GM10266 (cell line): ENCODE data around the gene DSG4.

ENCODE experiments used
- DNase-seq: peaks from one replicate; pipeline ENCODE4 v3.0.0; 2012; ENCODE audit errors: extremely low spot score
- TF ChIP-seq, protein P1 (sequence below): IDR thresholded peaks from 2 replicates; pipeline ENCODE4 v1.5.1; 2012; ENCODE audit warnings: mild to moderate bottlenecking, low read depth; ENCODE audit not compliant: control insufficient read depth, insufficient read depth; ENCODE audit errors: missing control alignments

DSG4 gene

DNA sequence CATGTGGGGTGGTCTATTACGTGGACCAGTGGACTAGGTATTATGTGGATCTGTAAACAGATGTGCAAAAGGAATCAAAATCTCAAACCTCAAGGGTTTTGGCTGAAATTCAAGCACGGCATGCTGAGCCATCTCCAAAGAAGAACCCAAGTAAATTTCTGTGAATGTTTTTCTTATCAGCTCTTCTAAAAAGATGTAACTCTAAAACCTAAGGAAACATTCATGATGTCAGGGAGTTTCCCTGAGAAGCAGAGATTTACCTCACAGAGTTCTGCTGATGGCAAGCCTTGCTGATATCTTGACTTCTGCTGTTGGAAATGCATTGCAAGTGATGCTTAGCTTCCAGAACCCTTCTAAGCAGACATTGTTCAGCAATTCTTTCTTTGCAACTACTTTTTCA lies 21.6 kb downstream of the DSG4 start:
- no peak for DNase-seq
- TF ChIP-seq, protein P1, sequence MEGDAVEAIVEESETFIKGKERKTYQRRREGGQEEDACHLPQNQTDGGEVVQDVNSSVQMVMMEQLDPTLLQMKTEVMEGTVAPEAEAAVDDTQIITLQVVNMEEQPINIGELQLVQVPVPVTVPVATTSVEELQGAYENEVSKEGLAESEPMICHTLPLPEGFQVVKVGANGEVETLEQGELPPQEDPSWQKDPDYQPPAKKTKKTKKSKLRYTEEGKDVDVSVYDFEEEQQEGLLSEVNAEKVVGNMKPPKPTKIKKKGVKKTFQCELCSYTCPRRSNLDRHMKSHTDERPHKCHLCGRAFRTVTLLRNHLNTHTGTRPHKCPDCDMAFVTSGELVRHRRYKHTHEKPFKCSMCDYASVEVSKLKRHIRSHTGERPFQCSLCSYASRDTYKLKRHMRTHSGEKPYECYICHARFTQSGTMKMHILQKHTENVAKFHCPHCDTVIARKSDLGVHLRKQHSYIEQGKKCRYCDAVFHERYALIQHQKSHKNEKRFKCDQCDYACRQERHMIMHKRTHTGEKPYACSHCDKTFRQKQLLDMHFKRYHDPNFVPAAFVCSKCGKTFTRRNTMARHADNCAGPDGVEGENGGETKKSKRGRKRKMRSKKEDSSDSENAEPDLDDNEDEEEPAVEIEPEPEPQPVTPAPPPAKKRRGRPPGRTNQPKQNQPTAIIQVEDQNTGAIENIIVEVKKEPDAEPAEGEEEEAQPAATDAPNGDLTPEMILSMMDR, result no peak

DNA sequence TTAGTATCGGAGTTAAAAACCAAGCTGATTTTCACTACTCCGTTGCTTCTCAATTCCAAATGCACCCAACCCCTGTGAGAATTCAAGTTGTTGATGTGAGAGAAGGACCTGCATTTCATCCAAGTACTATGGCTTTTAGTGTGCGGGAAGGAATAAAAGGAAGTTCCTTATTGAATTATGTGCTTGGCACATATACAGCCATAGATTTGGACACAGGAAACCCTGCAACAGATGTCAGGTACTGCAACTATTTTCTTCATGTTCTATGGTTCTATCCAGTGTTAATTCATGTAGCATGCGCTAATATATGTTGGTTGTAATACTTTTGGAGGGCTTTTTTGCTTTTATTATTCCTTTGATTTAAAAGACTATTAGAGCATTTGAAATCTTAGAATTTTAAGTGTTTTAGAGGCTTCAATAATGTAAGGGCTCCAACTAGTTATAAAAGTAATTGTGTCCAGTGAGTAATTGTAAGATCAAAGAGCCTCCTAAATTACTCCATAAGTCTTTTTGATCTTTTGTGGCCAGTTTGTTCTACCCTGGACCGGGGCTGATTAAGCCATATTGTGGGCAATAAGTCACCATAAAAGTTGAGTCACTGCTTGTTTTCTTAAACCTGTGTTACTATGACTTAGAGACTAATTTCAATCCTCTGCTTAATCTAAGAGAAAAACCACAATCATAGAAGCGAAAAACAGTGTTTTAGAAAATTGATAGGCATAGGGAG lies 22.9 kb downstream of the DSG4 start:
- TF ChIP-seq, protein P1, result no peak
- no peak for DNase-seq

DNA sequence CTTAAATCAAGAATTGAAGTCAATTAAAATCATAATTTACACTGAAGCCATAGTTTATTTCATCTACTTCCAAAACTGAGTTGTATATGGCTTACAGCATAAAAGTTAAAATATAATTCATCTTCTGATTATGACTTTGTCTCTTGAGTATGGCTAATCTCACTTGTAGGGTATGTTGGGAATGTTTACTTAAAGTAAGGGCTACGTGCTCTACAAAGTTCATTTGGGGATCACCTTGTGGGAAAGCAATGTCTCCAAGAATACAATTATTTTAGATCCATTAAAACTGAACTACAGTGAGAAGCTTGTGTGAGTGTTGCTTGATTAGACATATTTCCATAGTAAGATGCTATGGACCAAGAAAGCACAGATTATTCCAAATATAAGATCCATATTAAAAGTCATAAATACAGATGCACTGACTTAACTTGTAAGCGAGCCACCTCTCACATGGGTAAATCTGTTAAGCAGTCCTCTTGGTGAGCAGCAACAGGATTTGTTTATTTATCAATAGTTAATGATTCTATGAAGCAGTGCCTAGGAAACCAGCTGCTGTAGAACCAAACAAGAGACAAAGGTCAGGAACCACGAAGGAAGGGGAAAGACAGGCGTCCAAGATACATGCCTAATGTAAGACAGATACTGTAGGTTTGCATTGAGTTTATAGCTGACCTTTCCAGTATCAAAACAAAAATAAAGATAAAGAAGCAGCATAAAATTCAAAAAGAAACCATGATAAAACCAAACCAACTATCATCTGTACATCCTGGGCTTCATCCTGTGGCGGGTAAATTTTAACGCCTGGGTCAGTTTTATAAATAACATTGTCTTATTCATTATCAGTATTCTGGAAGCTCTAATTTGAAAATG lies 24.8 kb downstream of the DSG4 start:
- TF ChIP-seq, protein P1, result no peak
- DNase-seq, result no peak

DNA sequence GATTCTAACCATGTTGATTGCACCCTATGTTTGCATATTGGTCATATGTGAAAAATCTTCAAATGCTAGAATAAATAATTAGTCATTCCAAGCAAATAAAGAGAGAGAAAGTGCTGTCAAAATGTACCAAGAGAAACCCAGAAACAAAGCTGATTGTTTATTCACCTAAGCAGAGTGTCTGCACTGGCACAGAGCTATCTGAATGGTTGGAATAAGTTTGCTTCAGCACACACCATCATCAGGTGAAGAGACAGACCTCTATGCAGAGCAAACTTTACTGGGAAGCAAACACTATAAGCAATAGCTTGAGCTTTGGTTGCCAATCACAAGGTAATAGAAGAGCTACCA lies 25.4 kb downstream of the DSG4 start:
- TF ChIP-seq, protein P1, result no peak
- DNase-seq, result no peak

DNA sequence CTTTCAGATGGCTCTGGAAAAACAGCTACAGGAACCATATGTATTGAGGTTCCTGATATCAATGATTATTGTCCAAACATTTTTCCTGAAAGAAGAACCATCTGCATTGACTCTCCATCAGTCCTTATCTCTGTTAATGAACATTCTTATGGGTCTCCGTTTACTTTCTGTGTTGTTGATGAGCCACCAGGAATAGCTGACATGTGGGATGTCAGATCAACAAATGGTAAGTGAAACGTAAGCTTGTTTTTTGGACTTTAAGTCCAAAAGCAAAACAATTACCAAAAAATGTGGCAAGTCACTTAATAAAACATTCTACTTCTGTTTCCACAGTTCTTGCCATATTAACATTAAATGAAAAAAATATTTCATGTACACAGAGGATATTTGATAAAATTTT lies 26.8 kb downstream of the DSG4 start:
- TF ChIP-seq, protein P1, result no peak
- DNase-seq, result no peak

DNA sequence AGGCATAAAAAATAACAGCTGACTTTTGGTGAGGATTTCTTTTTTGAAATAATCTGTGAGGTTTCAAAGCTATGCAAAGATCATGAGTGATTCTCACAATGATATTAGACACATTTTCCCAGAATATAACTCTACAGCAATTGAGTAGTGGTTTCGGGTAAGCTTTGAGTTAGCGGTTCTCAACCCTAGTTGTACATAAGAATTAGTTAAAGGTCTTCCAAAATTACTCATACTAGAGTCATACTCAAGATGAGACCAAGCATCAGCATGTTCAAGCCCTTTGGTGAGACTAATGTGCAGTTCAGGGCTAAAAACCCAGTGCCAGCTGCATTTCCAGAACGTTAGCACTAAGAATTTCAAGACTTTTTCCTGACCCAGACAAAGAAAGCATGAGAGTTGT lies 31.1 kb downstream of the DSG4 start:
- DNase-seq, result peak; percentile 13
- TF ChIP-seq, protein P1, result no peak

DNA sequence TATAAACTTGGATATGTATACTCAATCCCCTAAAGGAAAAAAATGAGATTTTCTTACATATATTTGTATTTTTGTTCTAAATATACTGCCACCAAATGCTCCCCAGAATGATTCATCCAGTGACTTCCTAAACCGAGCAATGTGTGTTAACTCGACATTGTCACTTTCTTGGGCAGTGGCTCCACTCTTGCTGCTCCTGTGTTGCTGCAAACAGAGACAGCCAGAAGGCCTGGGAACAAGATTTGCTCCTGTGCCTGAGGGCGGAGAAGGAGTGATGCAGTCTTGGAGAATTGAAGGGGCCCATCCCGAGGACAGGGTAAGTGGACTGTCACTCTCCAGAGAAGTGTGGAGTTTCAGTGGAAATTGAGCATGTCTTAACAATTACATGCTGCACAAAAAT lies 32.7 kb downstream of the DSG4 start:
- no peak for DNase-seq
- TF ChIP-seq, protein P1, result no peak
